Forelimb muscle (tissue), 1 donor: ENCODE measurements around the gene GLT8D2. TPM values are rescaled to one million over a fixed set of nuclear protein-coding genes. Genes with fewer than 3 reads are reported as not detected.
A peak's percentile ranks its signal among the peaks of the same experiment; 100 is the strongest.
"Not testable (repeated sequence)": the region's sequence is repeated elsewhere in the genome, so short reads cannot be mapped to it uniquely, and the experiment has no call there.

Source experiments
- DNase-seq: peaks from one replicate; pipeline ENCODE4 v3.0.0-alpha.2; 2013; ENCODE audit warnings: low read depth
- polyA plus RNA-seq: library from polyadenylated mRNA; unstranded; fragments of 120-200 nt; gene quantifications from one replicate; pipeline ENCODE4 v1.2.1, GENCODE V29; 2013; ENCODE audit not compliant: insufficient read length

GLT8D2 gene
- polyA plus RNA-seq, 1 donor, result 51.9 TPM

DNA sequence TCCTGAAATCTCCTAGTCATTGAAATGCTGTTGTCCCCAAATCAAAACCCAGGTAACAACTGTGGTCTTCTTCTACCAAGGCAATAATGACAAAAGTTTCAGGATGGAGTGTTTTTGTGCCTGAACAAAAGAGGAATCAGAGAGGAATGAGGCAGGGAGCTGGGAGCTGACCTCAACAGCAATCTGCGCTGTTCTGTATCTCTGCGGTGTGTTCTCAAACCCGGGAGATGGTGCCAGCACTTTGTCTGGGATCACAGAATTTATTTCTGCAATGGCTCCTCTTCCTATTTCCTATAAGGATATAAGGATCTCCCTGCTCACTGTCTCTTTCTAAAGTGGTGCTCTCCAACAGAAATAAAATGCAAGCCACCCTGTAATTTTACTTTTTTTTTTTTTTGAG, 449 bp upstream of the GLT8D2 start:
- no peak for DNase-seq

DNA sequence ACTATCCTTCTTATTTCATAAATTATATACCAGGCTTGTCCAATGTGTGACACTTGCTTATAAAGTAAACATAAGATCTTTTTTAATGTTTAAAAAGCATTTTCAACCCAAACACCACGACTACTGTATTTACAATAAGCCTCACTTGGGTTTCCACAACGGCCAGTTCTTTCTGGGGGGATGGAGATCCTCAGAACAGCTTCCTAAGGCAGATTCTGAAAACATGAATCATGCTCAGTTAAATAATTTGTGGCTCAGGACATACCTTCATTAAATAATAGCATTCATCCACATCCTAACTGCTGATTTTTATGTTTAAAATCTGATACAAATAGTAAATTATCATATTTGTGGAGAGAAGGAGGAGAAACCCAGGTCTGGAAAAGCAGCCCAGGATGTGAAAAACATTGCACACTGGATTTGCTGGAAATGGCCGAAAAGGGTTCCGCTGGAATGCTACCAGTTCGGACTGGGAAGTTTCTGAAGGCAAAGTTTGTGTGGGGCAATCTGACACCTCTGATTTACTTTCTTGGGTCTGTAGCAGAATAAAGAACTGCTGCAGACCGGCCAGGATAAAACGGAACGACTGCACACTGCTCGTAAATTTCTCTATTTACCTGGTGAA, 597 bp downstream of the GLT8D2 start:
- DNase-seq, result no peak

DNA sequence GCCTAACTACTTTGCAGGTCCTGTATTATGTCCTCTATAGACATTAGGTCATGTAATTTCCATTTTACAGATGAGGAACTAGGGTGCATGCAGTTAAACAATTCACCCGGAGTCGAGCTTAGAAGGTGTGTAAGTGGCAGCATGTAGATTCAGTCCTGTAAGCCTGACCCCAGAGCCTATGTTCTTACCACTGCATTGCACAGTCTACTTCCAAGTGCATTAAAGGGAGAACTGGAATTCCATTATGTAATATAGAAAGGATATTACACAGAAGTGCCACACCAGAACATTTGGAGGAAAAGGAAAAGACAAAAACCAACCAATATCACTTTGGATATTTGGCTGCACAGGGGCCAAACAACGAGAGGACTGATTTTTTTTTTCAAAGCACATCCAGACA, 1.2 kb downstream of the GLT8D2 start:
- no peak for DNase-seq

DNA sequence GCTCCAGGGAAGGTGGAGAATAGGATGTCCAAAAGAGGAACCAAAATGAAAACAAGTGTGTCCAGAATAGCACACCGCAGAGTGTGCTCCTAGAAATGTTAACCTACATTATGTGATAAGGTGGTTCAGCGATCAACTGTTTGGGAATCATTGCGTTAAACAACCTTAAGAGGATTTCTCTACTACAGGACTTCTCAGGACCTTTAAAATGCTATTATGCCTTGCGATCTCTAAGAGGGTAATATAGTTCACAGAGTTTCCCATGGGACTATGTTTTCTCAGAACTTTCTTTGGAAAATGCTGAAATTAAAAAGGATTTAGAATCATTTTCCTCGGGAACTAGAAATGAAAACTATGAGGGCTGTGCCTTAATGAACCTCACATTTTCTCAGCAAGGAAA, 1.8 kb downstream of the GLT8D2 start:
- DNase-seq, result no peak

DNA sequence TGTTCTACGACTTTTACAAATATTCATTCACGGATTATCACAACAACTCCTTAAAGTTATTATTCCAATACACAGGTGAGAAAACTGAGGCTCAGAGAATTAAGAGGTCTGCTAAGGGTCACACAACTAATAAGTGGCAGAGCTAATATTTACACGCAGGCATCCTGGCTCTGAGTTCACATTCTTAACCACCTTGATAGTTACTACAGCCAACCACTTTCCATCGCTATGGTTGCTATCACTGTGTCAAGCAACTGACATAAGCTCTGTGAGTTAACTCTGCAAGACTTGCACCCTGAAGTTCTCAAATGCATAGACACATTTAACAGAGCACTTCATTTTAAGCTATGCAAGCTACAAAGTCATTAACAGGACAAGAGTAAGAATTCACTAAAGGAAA, 3.7 kb downstream of the GLT8D2 start:
- no peak for DNase-seq

DNA sequence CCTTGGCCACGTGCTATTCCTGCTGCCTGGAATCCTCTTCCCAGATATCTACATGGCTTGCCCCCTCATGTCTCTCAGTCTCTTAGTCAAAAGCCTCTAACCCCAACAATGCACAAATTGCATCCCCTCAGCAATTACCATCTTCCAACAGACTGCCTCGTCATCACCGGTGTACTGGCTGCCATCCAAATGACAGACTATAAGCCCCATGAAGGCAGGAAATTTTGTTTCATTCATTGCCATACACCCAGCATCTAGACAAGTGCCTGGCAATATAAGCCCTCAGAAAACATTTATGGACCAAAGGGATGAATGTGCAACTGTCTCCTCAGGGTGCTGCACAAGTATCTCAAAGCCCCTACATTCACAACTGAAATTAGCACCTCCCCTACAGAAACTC, 5.8 kb downstream of the GLT8D2 start:
- no peak for DNase-seq

DNA sequence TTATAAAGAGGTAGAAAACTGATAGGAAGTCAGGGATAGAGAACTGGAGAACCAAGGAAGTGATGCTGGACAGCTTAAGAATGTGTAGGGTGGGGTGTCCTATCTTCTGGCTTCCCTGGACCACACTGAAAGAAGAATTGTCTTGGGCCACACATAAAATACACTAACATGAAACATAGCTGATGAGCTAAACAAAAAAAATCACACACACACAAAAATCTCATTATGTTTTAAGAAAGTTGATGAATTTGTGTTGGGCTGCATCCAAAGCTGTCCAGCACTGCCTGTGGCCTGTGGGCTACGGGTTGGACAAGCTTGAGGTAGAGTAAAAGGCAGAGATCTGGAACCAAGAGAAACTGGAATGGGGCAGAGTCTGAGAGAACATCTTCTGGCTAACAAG, 7.4 kb downstream of the GLT8D2 start:
- DNase-seq, result no peak

DNA sequence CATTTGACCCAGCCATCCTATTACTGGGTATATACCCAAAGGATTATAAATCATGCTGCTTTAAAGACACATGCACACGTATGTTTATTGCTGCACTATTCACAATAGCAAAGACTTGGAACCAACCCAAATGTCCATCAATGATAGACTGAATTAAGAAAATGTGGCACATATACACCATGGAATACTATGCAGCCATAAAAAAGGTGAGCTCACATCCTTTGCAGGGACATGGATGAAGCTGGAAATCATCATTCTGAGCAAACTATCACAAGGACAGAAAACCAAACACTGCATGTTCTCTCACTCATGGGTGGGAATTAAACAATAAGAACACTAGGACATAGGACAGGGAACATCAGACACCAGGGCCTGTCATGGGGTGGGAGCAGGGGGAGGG, 10.2 kb downstream of the GLT8D2 start:
- DNase-seq, result not testable (repeated sequence)

DNA sequence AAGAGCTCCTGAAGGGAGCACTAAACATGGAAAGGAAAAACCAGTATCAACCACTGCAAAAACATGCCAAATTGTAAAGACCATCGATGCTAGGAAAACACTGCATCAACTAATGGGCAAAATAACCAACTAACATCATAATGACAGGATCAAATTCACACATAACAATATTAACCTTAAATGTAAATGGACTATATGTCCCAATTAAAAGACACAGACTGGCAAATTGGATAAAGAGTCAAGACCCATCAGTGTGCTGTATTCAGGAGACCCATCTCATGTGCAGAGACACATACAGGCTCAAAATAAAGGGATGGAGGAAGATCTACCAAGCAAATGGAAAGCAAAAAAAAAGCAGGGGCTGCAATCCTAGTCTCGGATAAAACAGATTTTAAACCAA, 13.8 kb downstream of the GLT8D2 start:
- DNase-seq, result not testable (repeated sequence)

DNA sequence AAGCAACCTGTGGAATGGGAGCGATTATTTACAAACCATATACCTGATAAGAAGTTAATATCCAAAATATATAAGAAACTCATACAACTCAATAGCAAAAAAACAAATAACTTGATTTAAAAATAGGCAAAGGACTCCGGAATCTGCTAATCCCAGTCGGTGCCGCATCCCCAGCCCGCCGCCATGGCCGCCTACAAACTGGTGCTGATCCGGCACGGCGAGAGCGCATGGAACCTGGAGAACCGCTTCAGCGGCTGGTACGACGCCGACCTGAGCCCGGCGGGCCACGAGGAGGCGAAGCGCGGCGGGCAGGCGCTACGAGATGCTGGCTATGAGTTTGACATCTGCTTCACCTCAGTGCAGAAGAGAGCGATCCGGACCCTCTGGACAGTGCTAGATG, 19.4 kb downstream of the GLT8D2 start:
- DNase-seq, result not testable (repeated sequence)

DNA sequence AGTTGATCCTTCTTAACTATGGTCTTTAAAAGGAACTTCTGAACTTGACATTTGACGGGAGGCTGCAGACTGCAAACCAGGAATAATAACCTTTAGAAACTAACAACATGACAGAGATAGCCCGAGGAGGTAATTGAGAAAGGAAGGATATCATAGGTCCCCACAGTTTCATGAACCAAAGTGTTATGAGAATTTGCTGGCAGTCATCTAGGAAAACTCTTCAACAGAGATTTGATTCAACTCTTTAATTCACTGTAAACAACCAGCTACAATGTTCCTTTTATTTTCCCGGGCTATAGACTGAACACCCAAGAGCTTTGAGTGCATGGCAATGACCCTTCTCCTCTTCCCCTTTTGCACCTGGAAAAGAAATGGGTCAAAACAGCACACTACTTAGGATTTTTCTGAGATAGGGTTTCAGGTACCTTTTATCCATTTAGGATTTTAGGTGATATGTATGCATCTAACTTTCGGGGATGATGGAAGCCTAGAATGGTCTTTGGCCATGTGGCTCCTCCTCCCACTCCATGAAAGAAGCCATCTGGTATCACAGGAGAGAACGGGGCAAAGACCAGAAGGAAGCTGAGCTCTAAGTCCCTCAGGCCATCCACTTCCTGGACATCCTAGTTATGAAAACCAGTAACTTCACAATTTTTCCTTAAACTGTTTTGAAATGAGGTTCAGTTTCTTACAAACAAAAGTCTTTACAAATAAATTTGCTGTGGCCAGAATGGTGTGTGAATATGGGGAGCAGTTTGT, 23.0 kb downstream of the GLT8D2 start:
- no peak for DNase-seq

DNA sequence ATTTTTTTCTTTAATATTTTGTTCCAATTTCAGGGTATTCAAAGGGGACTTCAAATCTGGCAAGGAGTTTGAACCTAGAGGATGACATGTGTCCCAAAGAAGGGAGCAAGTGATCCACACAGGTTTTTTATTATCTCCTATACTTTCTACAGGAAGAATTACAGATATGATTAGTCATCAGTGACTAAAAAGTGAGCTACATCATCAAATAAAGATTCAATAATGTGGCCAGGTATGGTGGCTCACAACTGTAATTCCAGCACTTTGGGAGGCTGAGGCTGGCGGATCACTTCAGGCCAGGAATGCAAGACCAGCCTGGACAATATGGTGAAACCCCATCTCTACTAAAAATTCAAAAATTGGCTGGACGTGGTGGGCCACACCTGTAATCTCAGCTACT, 24.2 kb downstream of the GLT8D2 start:
- DNase-seq, result no peak

DNA sequence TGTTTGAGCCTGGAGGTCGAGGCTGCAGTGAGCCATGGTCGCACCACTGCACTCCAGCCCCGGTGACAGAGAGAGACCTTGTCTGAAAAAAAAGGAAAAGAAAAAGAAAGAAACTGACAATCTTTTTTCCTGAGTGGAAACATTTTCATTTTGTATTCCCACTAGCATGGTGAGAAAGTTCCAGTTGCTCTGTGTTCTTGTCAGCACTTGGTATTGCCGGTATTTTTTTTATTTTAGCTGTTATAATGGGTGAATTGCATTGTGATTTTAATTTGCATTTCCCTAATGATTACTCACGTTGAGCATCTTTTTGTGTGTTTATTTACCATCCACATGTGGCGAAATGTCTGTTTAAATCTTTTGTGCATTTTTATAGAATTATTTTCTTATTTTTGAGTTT, 25.6 kb downstream of the GLT8D2 start:
- no peak for DNase-seq

DNA sequence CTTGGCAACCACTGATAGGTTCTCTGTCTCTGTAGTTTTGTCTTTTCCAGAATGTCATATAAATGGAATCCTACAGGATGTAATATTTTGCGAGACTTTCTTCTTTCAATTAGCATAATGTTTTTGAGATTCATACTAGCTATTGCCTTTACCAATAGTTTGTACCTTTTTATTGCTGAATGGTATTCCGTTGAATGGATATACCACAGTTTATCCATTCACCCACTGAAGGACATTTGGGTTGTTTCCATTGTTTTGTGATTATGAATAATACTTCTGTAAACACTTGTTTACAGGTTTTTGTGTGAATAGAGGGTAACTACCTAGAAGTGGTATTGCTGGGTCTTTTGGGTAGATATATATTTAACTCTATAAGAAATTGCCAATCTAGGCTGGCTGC, 26.3 kb downstream of the GLT8D2 start:
- DNase-seq, result no peak

DNA sequence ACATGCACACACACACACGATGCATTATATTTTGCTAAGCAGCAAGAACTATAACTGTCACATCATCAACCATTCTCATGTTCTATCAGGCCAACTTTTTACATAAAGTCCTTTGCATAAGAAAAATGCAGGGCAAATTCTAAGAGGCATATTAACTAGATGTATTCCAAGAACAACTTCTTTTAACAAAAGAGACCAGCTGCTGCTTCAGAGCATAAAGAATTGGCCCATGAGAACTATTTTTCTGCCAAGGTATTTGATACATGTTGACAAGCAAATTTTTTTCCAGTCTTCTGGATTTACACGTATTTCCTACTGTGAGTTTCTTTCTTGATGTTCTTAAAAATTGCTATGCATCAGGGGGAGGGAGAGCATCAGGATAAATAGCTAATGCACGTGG, 27.2 kb downstream of the GLT8D2 start:
- DNase-seq, result peak; percentile 29

DNA sequence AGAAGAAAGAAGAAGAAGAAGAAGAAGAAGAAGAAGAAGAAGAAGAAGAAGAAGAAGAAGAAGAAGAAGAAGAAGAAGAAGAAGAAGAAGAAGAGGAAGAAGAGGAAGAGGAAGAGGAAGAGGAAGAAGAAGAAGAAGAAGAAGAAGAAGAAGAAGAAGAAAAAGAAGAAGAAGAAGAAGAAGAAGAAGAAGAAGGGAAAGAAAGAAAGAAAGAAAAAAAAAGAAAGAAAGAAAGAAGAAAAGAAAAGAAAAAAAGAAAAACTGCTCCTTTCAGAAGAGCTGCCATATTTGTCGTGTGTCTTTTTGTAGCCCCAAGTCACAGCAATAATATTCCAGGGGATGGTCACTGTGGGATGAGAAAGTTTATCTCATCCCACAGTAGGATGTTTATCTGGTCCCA, 28.1 kb downstream of the GLT8D2 start:
- not testable (repeated sequence) for DNase-seq

DNA sequence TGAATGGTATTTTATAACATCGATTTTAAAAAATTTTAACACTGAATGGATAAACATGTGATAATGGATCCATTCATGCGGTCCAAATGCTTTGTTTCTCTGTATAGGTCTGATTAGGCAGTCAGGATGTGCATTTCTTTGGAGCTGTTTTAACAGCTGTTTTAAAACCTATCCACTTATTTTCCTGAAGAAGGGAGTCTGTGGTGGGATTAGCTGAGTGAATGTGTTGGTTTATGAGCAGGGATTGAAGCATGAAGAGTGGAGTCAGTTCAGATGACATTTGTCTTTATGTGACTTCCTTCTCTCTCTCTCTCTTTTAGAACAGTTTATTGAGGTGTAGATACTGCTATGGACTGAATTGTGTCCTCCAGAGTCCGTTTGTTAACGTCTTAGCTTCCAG, 37.7 kb downstream of the GLT8D2 start:
- no peak for DNase-seq

DNA sequence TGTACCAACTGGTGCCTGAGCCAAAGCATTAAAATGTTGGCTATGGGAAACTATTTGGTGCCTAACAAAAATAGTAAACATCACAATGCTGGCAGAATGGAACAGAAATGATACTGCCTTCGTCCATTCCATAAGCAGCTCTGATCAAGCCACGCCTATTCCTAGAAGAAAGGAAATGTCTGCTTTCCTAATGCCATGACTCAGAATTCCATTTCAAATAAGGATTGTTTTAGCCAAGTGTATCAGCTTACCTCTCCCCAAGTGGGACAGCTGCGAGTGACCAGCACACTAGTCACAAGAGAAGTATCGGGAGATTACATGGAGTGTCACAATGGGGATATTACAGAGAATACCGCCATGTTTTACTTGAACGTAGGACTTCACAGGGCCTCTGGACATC, 38.7 kb downstream of the GLT8D2 start:
- DNase-seq, result no peak

DNA sequence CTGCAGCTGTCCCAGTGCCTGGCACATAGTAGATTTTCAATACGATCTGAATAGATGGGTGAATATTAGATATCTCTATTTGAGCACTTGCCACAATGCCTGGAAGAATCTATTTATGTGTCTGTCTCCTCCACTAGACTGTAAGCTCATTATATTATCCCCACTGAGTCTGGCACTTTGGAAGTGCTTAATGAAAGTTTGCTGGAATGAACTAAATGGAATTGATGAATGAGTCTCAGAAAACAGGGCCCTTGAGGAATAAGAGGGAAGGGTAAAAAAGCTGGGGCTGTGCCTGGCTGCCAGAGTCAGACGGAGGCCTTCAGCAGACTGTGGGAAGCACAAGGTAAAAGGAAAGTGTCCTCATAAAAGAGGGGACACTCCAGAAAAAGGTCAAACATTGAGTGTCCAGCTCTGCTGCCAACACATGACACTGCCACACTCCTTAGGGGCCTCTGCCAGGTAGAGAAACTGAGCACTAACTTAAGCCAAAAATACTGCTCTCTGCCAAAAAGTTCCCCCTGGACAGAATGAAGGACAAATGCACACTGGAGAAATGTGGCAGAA, 39.3 kb downstream of the GLT8D2 start:
- DNase-seq, result no peak

DNA sequence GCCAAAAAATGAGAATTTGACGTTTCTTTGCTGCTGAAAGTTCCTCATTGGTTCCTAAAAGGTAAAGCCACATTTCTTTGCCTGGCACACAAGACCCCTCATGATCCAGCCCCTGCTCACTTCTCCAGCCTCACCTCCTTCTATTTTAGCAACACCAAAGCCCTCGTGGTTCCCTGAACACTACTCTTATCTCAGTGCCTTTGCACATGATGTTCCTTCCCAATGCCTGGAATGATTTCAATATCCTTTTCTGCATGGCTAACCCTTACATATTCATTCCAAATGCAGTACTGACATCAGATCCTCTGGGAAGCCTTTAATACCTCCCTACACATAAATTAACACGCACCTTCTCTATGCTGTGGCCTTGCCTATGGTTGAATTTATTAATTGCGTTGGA, 39.9 kb downstream of the GLT8D2 start:
- no peak for DNase-seq

DNA sequence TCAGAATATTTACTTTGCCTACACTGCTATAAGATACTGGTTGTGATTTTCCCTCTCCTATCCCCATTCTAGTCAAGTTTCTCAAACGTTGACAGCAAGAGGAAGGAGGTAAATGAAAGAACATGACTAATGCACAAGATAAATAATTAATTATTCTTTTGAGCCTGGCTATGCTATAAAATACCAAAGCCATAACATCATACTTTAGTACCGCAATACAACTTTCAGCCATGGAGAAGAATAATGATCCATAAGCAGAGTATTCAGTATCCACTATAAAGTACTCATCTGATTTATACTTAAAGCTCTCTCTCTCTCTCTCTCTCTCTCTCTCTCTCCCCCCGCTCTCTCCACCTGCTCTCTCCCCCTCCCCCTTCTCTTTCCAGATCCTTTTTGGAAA, 43.1 kb downstream of the GLT8D2 start:
- DNase-seq, result no peak

DNA sequence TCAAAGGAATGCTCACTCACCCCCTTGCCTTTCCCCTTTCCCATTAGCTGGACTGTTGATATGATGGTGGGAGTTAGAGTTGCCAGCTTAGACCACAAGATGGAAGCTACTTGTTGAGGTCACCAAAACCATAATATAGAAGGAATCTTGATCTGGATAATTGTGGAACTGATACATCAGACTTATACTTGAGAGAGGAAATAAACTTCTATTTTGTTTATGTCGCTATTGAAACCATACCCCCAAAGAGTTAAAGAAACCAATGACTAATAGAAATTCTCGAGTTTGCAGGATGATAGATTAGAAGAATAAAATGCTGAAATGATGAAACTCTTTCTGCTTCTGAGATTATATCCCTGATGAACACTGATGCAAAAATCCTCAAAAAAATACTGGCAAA, 46.4 kb downstream of the GLT8D2 start:
- no peak for DNase-seq

DNA sequence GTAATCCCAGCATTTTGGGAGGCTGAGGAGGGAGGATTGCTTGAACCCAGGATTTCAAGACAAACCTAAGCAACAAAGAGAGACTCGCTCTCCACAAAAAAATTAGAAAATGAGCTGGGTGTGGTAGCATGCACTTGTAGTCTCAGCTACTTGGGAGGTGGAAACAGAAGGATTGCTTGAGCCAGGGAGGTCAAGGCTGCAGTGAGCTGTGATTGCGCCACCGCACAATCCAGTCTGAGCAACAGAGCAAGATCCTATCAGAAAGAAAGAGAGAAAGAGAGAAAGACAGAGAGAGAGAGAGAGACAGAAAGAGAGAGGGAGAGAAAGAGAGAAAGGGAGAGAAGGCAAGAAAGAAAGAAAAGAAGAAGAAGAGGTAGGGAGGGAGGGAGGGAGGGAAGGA, 47.3 kb downstream of the GLT8D2 start:
- DNase-seq, result no peak
